A549 (cell line): ENCODE measurements around the gene GATAD2A. TPM values are rescaled to one million over a fixed set of nuclear protein-coding genes. Genes with fewer than 3 reads are reported as not detected.

Experiments used
- ATAC-seq, 2 experiments: fragments of 200-7000 bp in 1 of 2; fragments of >200 bp in 1 of 2; cut with Nextera tagmentation in 1 of 2; cut with Tn5 transposase in 1 of 2; 3 replicates each; pipeline versions ENCODE4 v1.8.0 to v1.9.1; 2018 to 2020; ENCODE audit warnings: mild to moderate bottlenecking in 1 of 2, moderate library complexity in 1 of 2
- CTCF ChIA-PET: fragments of 300-600 bp; sonication (Branson Sonifier 250); formaldehyde crosslinking; extraction: SDS; loops from one replicate; lab custom pipeline; 2021; ENCODE audit warnings: antibody characterized with exemption, inconsistent platforms; lab: Yijun Ruan, JAX
- POLR2A ChIA-PET: fragments of 350-600 bp; formaldehyde crosslinking; extraction: SDS; loops from one replicate; lab custom pipeline; 2021; ENCODE audit warnings: antibody characterized with exemption, inconsistent platforms; lab: Yijun Ruan, JAX
- DNase-seq, 2 experiments: peaks; one replicate each; pipeline versions ENCODE4 v3.0.0 to v3.0.0-alpha.2; 2011 to 2016; ENCODE audit warnings: low read depth in 1 of 2, low spot score in 1 of 2
- FAIRE-seq: peaks from 2 replicates; lab custom pipeline; 2011; peaks lifted over from hg19 to GRCh38; lab: Jason Lieb, UNC
- H3K27ac ChIP-seq, 2 experiments: fragments of >200 bp; sonication (Bioruptor Twin); formaldehyde crosslinking; 3 replicates each; pipeline ENCODE4 v1.5.1; 2016 to 2017
- H3K4me1 ChIP-seq: fragments of >200 bp; sonication (Bioruptor Twin); formaldehyde crosslinking; 3 replicates; pipeline ENCODE4 v1.6.1; 2016
- H3K4me2 ChIP-seq: fragments of >200 bp; sonication (Bioruptor Twin); formaldehyde crosslinking; 3 replicates; pipeline ENCODE4 v1.6.1; 2016
- H3K4me3 ChIP-seq: fragments of >200 bp; sonication (Bioruptor Twin); formaldehyde crosslinking; 3 replicates; pipeline ENCODE4 v1.5.1; 2016
- H3K9me3 ChIP-seq: fragments of >200 bp; sonication (Bioruptor Twin); formaldehyde crosslinking; 3 replicates; pipeline ENCODE4 v1.6.1; 2016
- ATOH8 ChIP-seq: fragments of 250-450 bp; sonication (Bioruptor Pico); IDR thresholded peaks from 2 replicates; pipeline ENCODE4 v1.5.0; 2020; ENCODE audit warnings: low read depth, mild to moderate bottlenecking, moderate library complexity
- BHLHE40 ChIP-seq: IDR thresholded peaks from 2 replicates; pipeline ENCODE4 v1.6.1; 2012; ENCODE audit warnings: low read depth, low read length, inconsistent platforms
- CBX2 ChIP-seq: fragments of 200-600 bp; sonication (generic); IDR thresholded peaks from 2 replicates; pipeline ENCODE4 v1.6.1; 2016; ENCODE audit warnings: low read depth, mild to moderate bottlenecking, borderline replicate concordance
- CBX8 ChIP-seq: fragments of 200-600 bp; sonication (generic); IDR thresholded peaks from 2 replicates; pipeline ENCODE4 v1.6.1; 2016
- CHD2 ChIP-seq: fragments of 150-350 bp; IDR thresholded peaks from 2 replicates; pipeline ENCODE4 v1.6.1; 2014; ENCODE audit warnings: low read length; ENCODE audit not compliant: partially characterized antibody
- CTCF ChIP-seq: fragments of >200 bp; sonication (Bioruptor Twin); formaldehyde crosslinking; IDR thresholded peaks from 3 replicates; pipeline ENCODE4 v1.5.1; 2016
- E2F6 ChIP-seq: IDR thresholded peaks from 2 replicates; pipeline ENCODE4 v1.6.1; 2012; ENCODE audit warnings: low read depth, borderline replicate concordance
- EHMT2 ChIP-seq: fragments of 200-600 bp; sonication (generic); IDR thresholded peaks from 2 replicates; pipeline ENCODE4 v1.6.1; 2016; ENCODE audit warnings: antibody characterized with exemption, low read depth, mild to moderate bottlenecking, moderate library complexity
- EP300 ChIP-seq, 2 experiments: fragments of >200 bp; sonication (Bioruptor Twin); formaldehyde crosslinking; IDR thresholded peaks; 2 replicates in 1 of 2; 3 replicates in 1 of 2; pipeline ENCODE4 v1.6.1; 2016 to 2017
- ESRRA ChIP-seq: fragments of 150-350 bp; IDR thresholded peaks from 2 replicates; pipeline ENCODE4 v1.6.1; 2014; ENCODE audit warnings: mild to moderate bottlenecking, low read length, borderline replicate concordance
- HDAC2 ChIP-seq: fragments of 200-600 bp; sonication (generic); IDR thresholded peaks from 2 replicates; pipeline ENCODE4 v1.6.1; 2016
- HOXA7 ChIP-seq: fragments of 250-450 bp; sonication (Bioruptor Pico); IDR thresholded peaks from 2 replicates; pipeline ENCODE4 v1.5.0; 2020; ENCODE audit warnings: mild to moderate bottlenecking, moderate library complexity
- KDM1A ChIP-seq: fragments of 200-600 bp; sonication (generic); IDR thresholded peaks from 2 replicates; pipeline ENCODE4 v1.6.1; 2016; ENCODE audit warnings: low read depth, mild to moderate bottlenecking
- RAD21 ChIP-seq, 2 experiments: fragments of >200 bp in 1 of 2; sonication (Bioruptor Twin) in 1 of 2; formaldehyde crosslinking in 1 of 2; IDR thresholded peaks in 1 of 2; conservative IDR thresholded peaks in 1 of 2; 2 replicates in 1 of 2; 3 replicates in 1 of 2; pipeline ENCODE4 v1.6.1; 2012 to 2018; ENCODE audit warnings: inconsistent platforms in 1 of 2
- USF2 ChIP-seq: fragments of 450-650 bp; IDR thresholded peaks from 2 replicates; pipeline ENCODE4 v1.6.1; 2014; ENCODE audit warnings: antibody characterized with exemption
- ZFP36 ChIP-seq: fragments of 450-650 bp; IDR thresholded peaks from 2 replicates; pipeline ENCODE4 v1.6.1; 2014; ENCODE audit warnings: borderline replicate concordance; ENCODE audit not compliant: partially characterized antibody
- WGBS: methylation state at CpG from one replicate; pipeline ENCODE4 v1.1.6; 2017; ENCODE audit errors: missing lambda C conversion rate; 5-methylcytosine and 5-hydroxymethylcytosine counted together
- polyA plus RNA-seq, 4 experiments: library from polyadenylated mRNA; depleted of rRNA in 3 of 4; stranded (reverse); fragments of >200 nt; fragmentation: RNase III in 1 of 4; extraction: RNeasy Plus Mini Kit Qiagen cat#74134 plus additional on column Dnase treatment in 1 of 4; gene quantifications; 2 replicates in 3 of 4; 3 replicates in 1 of 4; pipeline ENCODE4 v1.2.3, GENCODE V29; 2011 to 2017
- TF ChIP-seq, protein P1 (sequence below): IDR thresholded peaks from 2 replicates; pipeline ENCODE4 v1.6.1; 2012

Gene GATAD2A
- polyA plus RNA-seq, 2 of the 4 experiments (the other 2 are of a cell fraction), result 25.2 to 28.9 TPM

GRCh38 chr19:19410553-19411550 lies 5.4 kb downstream of the GATAD2A start:
- TF ChIP-seq EP300 (IDR thresholded peaks at IDR 0.05) (no peak), HDAC2 (no peak), CBX2 (no peak), ATOH8 (no peak), USF2 (no peak), EHMT2 (no peak)
- DNase-seq (no peak), FAIRE-seq (no peak), ATAC-seq (no peak)
- 89% methylated on average over 13 of the region's 15 CpGs for WGBS
- Histone ChIP-seq H3K9me3 (no peaks in the 10 kb centered on the region), H3K4me1 (peaks cover 12% of the 10 kb centered on the region; the same call in 2 of the 3 replicates), H3K27ac (no peak overlapping the region), H3K4me2 (no peak overlapping the region), H3K4me3 (no peak overlapping the region)
- ChIA-PET POLR2A (no interaction called here), CTCF (interaction anchor here (1.7 kb wide), 1 partner anchor 79 kb away, joined by 4 read pairs; no protein-coding TSS in a partner anchor)

- ChIA-PET CTCF (interaction anchor here (1.7 kb wide), 1 partner anchor 11 kb away, joined by 4 read pairs; the partner anchor contains the start of gene GATAD2A), POLR2A (interaction anchor here (0.8 kb wide), 1 partner anchor 11 kb away, joined by 3 read pairs; the partner anchor contains the start of gene GATAD2A)
- Histone ChIP-seq H3K4me3 (no peak overlapping the region), H3K9me3 (no peaks in the 10 kb centered on the region), H3K4me1 (no peaks in the 10 kb centered on the region), H3K27ac (no peak overlapping the region), H3K4me2 (no peak overlapping the region)
- FAIRE-seq, result no peak
- no peak for DNase-seq
- no peak for ATAC-seq
- WGBS, result 80% methylated on average over 1 of the region's 1 CpG
- TF ChIP-seq KDM1A (no peak), HOXA7 (no peak), CTCF (no peak)
Observed at GRCh38 chr19:19416280-19416679, 10.8 kb downstream of the GATAD2A start.

- no peak overlapping the region for H3K4me3 ChIP-seq
- TF ChIP-seq E2F6 (no peak), ZFP36 (no peak), RAD21 (conservative IDR thresholded peaks at IDR 0.05 in 1 of 2, IDR thresholded peaks at IDR 0.05 in 1 of 2) (no peak), ESRRA (no peak), EHMT2 (no peak), USF2 (no peak), CBX8 (no peak), CHD2 (no peak), BHLHE40 (no peak)
- TF ChIP-seq, protein P1, sequence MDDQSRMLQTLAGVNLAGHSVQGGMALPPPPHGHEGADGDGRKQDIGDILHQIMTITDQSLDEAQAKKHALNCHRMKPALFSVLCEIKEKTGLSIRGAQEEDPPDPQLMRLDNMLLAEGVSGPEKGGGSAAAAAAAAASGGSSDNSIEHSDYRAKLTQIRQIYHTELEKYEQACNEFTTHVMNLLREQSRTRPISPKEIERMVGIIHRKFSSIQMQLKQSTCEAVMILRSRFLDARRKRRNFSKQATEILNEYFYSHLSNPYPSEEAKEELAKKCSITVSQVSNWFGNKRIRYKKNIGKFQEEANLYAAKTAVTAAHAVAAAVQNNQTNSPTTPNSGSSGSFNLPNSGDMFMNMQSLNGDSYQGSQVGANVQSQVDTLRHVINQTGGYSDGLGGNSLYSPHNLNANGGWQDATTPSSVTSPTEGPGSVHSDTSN, result no peak
- POLR2A ChIA-PET, result interaction anchor here (0.8 kb wide), 1 partner anchor 12 kb away, joined by 3 read pairs; the partner anchor contains the start of gene GATAD2A
- no peak for FAIRE-seq
- DNase-seq, result no peak
- no peak for ATAC-seq
- CTCF ChIA-PET, result interaction anchor here (1.7 kb wide), 1 partner anchor 12 kb away, joined by 4 read pairs; the partner anchor contains the start of gene GATAD2A
- H3K9me3 ChIP-seq, result no peaks in the 10 kb centered on the region
- no peak overlapping the region for H3K27ac ChIP-seq
- no peaks in the 10 kb centered on the region for H3K4me1 ChIP-seq
- no peak overlapping the region for H3K4me2 ChIP-seq
- WGBS, result 83% methylated on average over 2 of the region's 5 CpGs
Observed at GRCh38 chr19:19417046-19417445, 11.6 kb downstream of the GATAD2A start.
